C4-2B (cell line): ENCODE results near the gene ALDH8A1.

ENCODE experiments used
- ZFX ChIP-seq: fragments of 450-650 bp; IDR thresholded peaks from 2 replicates; pipeline ENCODE4 v1.6.1; 2017
- TF ChIP-seq, protein P1 (sequence below): fragments of 450-650 bp; conservative IDR thresholded peaks from 2 replicates; pipeline ENCODE4 v1.5.1; 2017; ENCODE audit warnings: mild to moderate bottlenecking

DNA sequence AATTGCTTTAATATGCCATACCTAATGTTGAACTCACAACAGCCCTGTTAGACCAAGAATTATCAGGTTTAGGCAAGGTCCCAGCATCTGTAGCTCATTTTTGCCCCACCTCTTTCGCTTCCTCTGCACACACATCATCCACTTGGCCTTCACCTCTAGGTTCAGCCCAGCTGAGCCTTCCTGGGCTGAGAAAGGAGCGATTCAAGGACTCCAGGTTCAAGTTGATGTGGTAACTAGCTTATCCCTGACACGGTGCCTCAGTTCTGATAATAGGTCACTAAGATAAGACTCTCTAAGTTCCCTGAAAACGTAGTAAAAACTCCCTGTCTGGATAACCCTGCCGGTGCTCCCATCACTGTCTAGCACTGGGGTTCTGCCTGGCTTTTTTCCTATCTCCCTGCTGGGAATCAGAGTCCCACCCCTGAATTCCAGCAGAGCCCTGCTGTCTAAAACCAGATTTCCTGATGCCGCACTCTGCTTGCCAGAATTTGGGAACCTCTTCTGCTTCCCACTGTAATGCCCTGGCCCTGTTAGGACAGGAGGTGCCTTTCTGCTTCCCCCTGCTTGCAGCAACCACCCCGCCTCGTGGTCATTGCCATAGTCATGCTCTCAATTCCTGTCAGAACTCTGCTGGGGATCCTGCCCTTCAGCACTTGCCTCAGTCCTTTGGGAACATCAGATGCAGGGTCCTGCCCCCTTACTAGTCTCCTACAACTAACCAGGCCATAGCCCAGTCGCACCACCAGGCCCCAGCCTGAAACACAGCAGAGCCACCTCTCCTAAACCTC lies 47.6 kb downstream of the ALDH8A1 start:
- TF ChIP-seq, protein P1, sequence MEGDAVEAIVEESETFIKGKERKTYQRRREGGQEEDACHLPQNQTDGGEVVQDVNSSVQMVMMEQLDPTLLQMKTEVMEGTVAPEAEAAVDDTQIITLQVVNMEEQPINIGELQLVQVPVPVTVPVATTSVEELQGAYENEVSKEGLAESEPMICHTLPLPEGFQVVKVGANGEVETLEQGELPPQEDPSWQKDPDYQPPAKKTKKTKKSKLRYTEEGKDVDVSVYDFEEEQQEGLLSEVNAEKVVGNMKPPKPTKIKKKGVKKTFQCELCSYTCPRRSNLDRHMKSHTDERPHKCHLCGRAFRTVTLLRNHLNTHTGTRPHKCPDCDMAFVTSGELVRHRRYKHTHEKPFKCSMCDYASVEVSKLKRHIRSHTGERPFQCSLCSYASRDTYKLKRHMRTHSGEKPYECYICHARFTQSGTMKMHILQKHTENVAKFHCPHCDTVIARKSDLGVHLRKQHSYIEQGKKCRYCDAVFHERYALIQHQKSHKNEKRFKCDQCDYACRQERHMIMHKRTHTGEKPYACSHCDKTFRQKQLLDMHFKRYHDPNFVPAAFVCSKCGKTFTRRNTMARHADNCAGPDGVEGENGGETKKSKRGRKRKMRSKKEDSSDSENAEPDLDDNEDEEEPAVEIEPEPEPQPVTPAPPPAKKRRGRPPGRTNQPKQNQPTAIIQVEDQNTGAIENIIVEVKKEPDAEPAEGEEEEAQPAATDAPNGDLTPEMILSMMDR, result no peak
- TF ChIP-seq ZFX, result no peak
